ENCODE measurements around the gene PDGFC.
A peak's percentile ranks its signal among the peaks of the same experiment; 100 is the strongest.

The PDGFC gene

GRCh38 chr4:156976147-156976546 is 4.5 kb upstream of the PDGFC start:
- intact Hi-C loops (cut with DNase I), result loop anchor here (10.0 kb wide), 1 partner anchor 381 kb away; no protein-coding TSS in a partner anchor
- DNase-seq, result no peak

- intact Hi-C loops (cut with DNase I), result loop anchor here (10.0 kb wide), 1 partner anchor 381 kb away; no protein-coding TSS in a partner anchor
- DNase-seq, result no peak
Measured at GRCh38 chr4:156975686-156976085, 4.1 kb upstream of the PDGFC start.

GRCh38 chr4:156974264-156974663 is 2.7 kb upstream of the PDGFC start:
- no peak for DNase-seq
- intact Hi-C loops (cut with DNase I), result loop anchor here (10.0 kb wide), 1 partner anchor 379 kb away; no protein-coding TSS in a partner anchor

- DNase-seq, result peak in 1 of 42 donors; percentile 36
Measured at GRCh38 chr4:156972379-156973015, 898 bp upstream of the PDGFC start.

GRCh38 chr4:156971165-156971675 is 379 bp downstream of the PDGFC start:
- peak in 31 of 42 donors; percentile 7 to 68 (median 35) for DNase-seq
- intact Hi-C loops (cut with DNase I), result loop anchor here (10.0 kb wide), 1 partner anchor 376 kb away; no protein-coding TSS in a partner anchor

More at GRCh38 chr4:156972379-156973015, 898 bp upstream of the PDGFC start:
- intact Hi-C loops (cut with DNase I), result loop anchor here (10.0 kb wide), 1 partner anchor 378 kb away; no protein-coding TSS in a partner anchor

GRCh38 chr4:156970501-156971164 is 966 bp downstream of the PDGFC start:
- intact Hi-C loops (cut with DNase I), result loop anchor here (10.0 kb wide), 1 partner anchor 376 kb away; no protein-coding TSS in a partner anchor
- DNase-seq, result peak; percentile 41 to 87 (median 73)

GRCh38 chr4:156969911-156970310 is 1.7 kb downstream of the PDGFC start:
- intact Hi-C loops (cut with DNase I), result loop anchor here (10.0 kb wide), 2 partner anchors 195 to 375 kb away; no protein-coding TSS in a partner anchor
- peak in 2 of 42 donors; percentile 15 to 37 for DNase-seq

- peak in 2 of 42 donors; percentile 13 to 37 for DNase-seq
- intact Hi-C loops (cut with DNase I), result loop anchor here (10.0 kb wide), 1 partner anchor 194 kb away; no protein-coding TSS in a partner anchor
Measured at GRCh38 chr4:156969101-156969500, 2.5 kb downstream of the PDGFC start.

- peak in 40 of 42 donors; percentile 17 to 88 (median 66) for DNase-seq
- intact Hi-C loops (cut with DNase I), result loop anchor here (10.0 kb wide), 1 partner anchor 194 kb away; no protein-coding TSS in a partner anchor
Measured at GRCh38 chr4:156968479-156968984, 3.1 kb downstream of the PDGFC start.

GRCh38 chr4:156966836-156967235 is 4.8 kb downstream of the PDGFC start:
- intact Hi-C loops (cut with DNase I), result loop anchor here (10.0 kb wide), 1 partner anchor 192 kb away; no protein-coding TSS in a partner anchor
- no peak for DNase-seq

- intact Hi-C loops (cut with DNase I), result loop anchor here (10.0 kb wide), 1 partner anchor 189 kb away; no protein-coding TSS in a partner anchor
- DNase-seq, result no peak
Measured at GRCh38 chr4:156963419-156963818, 8.2 kb downstream of the PDGFC start.

GRCh38 chr4:156962528-156962974 is 9.0 kb downstream of the PDGFC start:
- DNase-seq, result no peak
- intact Hi-C loops (cut with DNase I), result loop anchor here (10.0 kb wide), 1 partner anchor 188 kb away; no protein-coding TSS in a partner anchor

GRCh38 chr4:156962058-156962358 is 9.6 kb downstream of the PDGFC start:
- intact Hi-C loops (cut with DNase I), result loop anchor here (10.0 kb wide), 1 partner anchor 187 kb away; no protein-coding TSS in a partner anchor

GRCh38 chr4:156961196-156962057 is 10.2 kb downstream of the PDGFC start:
- no peak for DNase-seq
- intact Hi-C loops (cut with DNase I), result loop anchor here (10.0 kb wide), 1 partner anchor 187 kb away; no protein-coding TSS in a partner anchor

More at GRCh38 chr4:156962058-156962358, 9.6 kb downstream of the PDGFC start:
- no peak for DNase-seq

GRCh38 chr4:156959298-156959702 is 12.3 kb downstream of the PDGFC start:
- DNase-seq, result no peak
- intact Hi-C loops (cut with DNase I), result no loop called here

GRCh38 chr4:156958276-156959074 is 13.1 kb downstream of the PDGFC start:
- DNase-seq, result no peak

GRCh38 chr4:156957556-156957955 is 14.0 kb downstream of the PDGFC start:
- intact Hi-C loops (cut with DNase I), result no loop called here
- DNase-seq, result no peak

More at GRCh38 chr4:156958276-156959074, 13.1 kb downstream of the PDGFC start:
- intact Hi-C loops (cut with DNase I), result no loop called here

All from head of caudate nucleus (tissue), 42 donors.